Skeletal muscle tissue (tissue), 4 donors: Measurements from ENCODE around the gene GABBR2. TPM values are rescaled to one million over a fixed set of nuclear protein-coding genes. Genes with fewer than 3 reads are reported as not detected.

Source experiments
- H3K27ac ChIP-seq: one replicate; pipeline ENCODE4 v1.7.0; 2013; ENCODE audit warnings: mild to moderate bottlenecking, low read depth, low read length, inconsistent platforms
- H3K27me3 ChIP-seq, 3 donors: one replicate each; pipeline ENCODE4 v1.7.0; 2013; ENCODE audit warnings: low read length in 3 of 3; ENCODE audit not compliant: control insufficient read depth in 3 of 3, insufficient read depth in 3 of 3
- H3K36me3 ChIP-seq, 3 donors: one replicate each; pipeline ENCODE4 v1.7.0; 2013; ENCODE audit warnings: low read length in 3 of 3; ENCODE audit not compliant: control insufficient read depth in 3 of 3, insufficient read depth in 3 of 3
- H3K4me1 ChIP-seq, 3 donors: one replicate each; pipeline ENCODE4 v1.7.0; 2013; ENCODE audit warnings: low read length in 3 of 3, mild to moderate bottlenecking in 3 of 3; ENCODE audit not compliant: control insufficient read depth in 3 of 3, insufficient read depth in 3 of 3
- H3K4me3 ChIP-seq, 3 donors: one replicate each; pipeline ENCODE4 v1.7.0; 2013; ENCODE audit warnings: low read length in 3 of 3
- H3K9ac ChIP-seq, 3 donors: one replicate each; pipeline ENCODE4 v1.7.0; 2013; ENCODE audit warnings: low read length in 3 of 3, mild to moderate bottlenecking in 3 of 3, moderate library complexity in 2 of 3, low read depth in 1 of 3
- H3K9me3 ChIP-seq, 3 donors: one replicate each; pipeline ENCODE4 v1.7.0; 2013; ENCODE audit warnings: low read length in 3 of 3; ENCODE audit not compliant: control insufficient read depth in 3 of 3
- total RNA-seq: library from RNA; depleted of rRNA; stranded (reverse); fragments of >200 nt; gene quantifications from one replicate; pipeline ENCODE4 v1.2.3, GENCODE V29; 2014
- donor health status: Osteomylitis.

GABBR2 gene
- total RNA-seq, 1 donor from 2014 or later, result under 0.01 TPM

DNA sequence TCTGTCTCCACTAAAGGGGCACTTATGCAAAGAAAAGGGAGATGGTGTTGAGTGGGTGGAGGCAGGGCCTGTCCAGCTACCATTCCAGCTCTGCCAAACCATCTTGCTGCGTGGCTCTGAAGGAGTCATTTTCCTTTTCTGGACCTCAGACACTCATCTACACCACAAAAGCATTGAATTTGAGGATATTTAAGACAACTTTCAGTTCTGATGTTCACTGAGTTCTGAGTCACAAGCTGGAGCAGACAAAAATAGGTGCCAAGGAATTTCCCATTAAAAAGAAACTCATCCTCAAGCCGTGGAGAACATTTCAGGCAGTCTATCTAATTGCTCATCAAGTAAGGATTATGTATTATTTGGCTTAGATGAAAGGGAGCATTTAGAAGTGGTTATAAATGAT is 258.2 kb downstream of the GABBR2 start:
- H3K4me3 ChIP-seq, result no peak overlapping the region
- peaks cover 0 to 6% (median 5%) of the 10 kb centered on the region in 3 donors for H3K27me3 ChIP-seq
- H3K36me3 ChIP-seq, result no peaks in the 10 kb centered on the region
- H3K9me3 ChIP-seq, result no peaks in the 10 kb centered on the region
- no peaks in the 10 kb centered on the region for H3K4me1 ChIP-seq
- H3K27ac ChIP-seq, result no peak overlapping the region
- no peak overlapping the region for H3K9ac ChIP-seq

DNA sequence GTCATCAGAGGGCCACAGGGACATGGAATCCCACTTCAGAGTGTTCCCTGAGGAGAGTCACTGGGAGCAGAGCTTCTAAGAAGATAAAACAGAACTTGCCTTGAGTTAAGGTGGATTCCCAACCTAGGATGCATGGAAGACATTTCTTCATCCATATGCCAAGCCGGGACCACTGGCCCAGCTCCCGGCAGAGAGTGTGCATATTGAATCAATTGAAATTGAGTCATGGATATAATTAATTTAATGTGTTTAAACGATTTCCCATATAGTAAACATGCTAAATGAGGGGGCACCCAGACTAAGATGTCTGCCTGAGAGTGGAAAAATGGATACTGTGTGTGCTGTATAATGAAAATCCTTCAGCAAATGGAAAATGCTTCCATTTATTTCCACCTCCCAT is 258.9 kb downstream of the GABBR2 start:
- Histone ChIP-seq H3K9me3 (no peaks in the 10 kb centered on the region), H3K27me3 (peaks cover 0 to 8% (median 7%) of the 10 kb centered on the region in 3 donors), H3K27ac (no peak overlapping the region), H3K4me3 (no peak overlapping the region), H3K36me3 (no peaks in the 10 kb centered on the region), H3K9ac (no peak overlapping the region), H3K4me1 (no peaks in the 10 kb centered on the region)

DNA sequence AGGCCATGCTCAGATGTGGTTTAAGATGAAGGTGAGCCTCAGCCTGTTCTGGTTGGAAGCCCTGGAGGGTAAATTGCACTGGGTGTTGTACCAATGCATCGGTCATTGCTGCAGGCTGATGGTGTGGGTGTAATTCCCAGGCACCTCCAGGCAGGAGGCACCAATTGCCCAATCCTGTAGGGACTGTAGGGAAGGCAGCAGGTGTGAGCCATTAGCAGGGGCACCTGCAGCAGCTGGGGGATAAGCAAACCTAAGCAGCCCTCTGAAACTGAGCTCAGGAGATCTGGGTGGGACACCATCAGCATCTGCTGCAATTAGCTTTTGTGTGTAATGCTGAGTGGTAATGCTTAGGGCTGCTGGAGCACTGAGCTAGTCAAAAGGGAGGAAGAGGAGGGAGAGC is 263.2 kb downstream of the GABBR2 start:
- no peaks in the 10 kb centered on the region for H3K36me3 ChIP-seq
- no peak overlapping the region for H3K4me3 ChIP-seq
- no peak overlapping the region for H3K9ac ChIP-seq

DNA sequence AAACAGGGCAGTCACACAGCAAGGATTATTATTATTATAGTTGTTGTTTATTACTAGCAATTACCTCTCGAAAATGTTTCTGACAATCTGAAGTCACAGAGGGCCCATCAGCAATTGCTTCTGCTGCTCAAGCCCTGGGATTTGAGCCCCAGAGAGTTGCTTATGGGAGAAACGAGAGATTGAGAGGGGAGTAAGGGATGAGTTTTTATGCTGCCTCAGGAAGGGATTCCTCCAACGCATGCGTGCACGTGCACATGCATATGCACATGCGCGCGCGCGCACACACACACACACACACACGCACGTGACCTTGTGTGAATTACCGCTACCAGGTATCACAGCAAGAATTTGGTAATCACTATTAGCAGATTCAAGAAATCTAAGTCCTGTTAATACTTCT is 264.1 kb downstream of the GABBR2 start:
- Histone ChIP-seq H3K27ac (no peak overlapping the region), H3K4me1 (no peaks in the 10 kb centered on the region), H3K9ac (no peak overlapping the region), H3K36me3 (no peaks in the 10 kb centered on the region), H3K4me3 (no peak overlapping the region), H3K27me3 (peaks cover 0 to 15% (median 4%) of the 10 kb centered on the region in 3 donors), H3K9me3 (no peaks in the 10 kb centered on the region)

More for the DNA sequence above, 263.2 kb downstream of the GABBR2 start:
- H3K27me3 ChIP-seq, result peaks cover 0 to 11% (median 4%) of the 10 kb centered on the region in 3 donors
- H3K4me1 ChIP-seq, result no peaks in the 10 kb centered on the region
- H3K9me3 ChIP-seq, result no peaks in the 10 kb centered on the region
- no peak overlapping the region for H3K27ac ChIP-seq

DNA sequence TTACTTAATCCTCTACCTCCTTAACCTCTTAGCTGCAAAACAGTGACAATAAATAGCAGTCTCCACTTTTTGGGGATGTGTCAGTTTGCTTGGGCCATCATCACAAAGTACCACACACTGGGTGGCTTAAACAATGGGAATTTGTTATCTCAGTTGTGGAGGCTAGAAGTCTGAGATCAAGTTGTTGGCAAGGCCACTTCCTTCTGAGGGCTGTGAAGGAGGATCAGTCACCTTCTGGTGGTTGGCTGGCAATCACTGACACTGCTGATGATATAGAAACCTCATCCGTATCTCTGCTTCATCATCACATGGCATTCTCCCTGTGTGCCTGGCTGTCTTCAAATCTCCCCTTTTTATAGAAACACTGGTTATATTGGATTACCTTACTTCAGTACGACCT is 266.2 kb downstream of the GABBR2 start:
- H3K27ac ChIP-seq, result no peak overlapping the region
- no peaks in the 10 kb centered on the region for H3K4me1 ChIP-seq
- H3K9me3 ChIP-seq, result no peaks in the 10 kb centered on the region
- no peak overlapping the region for H3K9ac ChIP-seq
- peaks cover 0 to 21% (median 4%) of the 10 kb centered on the region in 3 donors for H3K27me3 ChIP-seq
- no peak overlapping the region for H3K4me3 ChIP-seq
- H3K36me3 ChIP-seq, result no peaks in the 10 kb centered on the region

DNA sequence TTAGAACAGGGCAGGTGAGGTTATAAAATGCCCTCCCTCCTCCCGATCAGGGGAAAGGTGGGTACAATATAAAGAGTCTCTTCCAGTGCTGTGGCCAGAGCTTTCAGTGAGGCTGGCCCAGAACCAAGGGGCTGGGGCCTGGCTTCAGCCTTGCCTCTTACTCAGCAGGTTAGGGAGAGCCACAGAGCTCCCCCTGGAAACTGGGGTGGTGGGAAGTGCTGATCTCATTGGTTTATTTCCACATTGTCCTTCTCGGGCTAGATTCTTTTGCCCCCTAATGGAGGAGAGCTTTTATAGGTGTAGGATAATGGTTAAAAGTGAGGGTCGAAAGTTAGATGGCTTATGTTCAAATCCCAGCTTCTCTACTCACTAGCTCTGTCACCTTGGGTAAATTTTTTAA is 266.6 kb downstream of the GABBR2 start:
- Histone ChIP-seq H3K4me1 (no peaks in the 10 kb centered on the region), H3K27me3 (peaks cover 0 to 21% (median 4%) of the 10 kb centered on the region in 3 donors), H3K9me3 (no peaks in the 10 kb centered on the region), H3K9ac (no peak overlapping the region), H3K27ac (no peak overlapping the region), H3K36me3 (no peaks in the 10 kb centered on the region), H3K4me3 (no peak overlapping the region)

DNA sequence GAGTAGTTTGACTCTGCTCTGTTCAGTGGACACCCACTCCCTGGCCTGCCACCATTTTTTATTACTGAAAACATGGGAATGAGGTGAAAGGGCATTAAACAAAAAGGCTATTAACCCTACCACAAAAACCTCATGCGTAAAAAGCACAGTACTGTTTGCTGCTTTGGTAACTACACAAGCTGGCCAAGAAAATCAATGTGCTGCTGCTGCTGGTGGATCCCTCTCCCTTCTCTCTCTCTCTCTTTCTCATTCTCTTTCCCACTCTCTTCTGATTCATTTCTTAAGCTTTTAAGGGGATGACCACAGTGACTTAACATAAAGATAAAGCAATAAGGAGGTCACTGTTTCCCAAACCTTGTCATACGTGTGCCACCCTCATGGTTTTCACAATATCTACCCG is 270.1 kb downstream of the GABBR2 start:
- H3K9ac ChIP-seq, result no peak overlapping the region
- no peak overlapping the region for H3K27ac ChIP-seq
- H3K4me1 ChIP-seq, result no peaks in the 10 kb centered on the region
- H3K27me3 ChIP-seq, result peaks cover 0 to 15% (median 0%) of the 10 kb centered on the region in 3 donors
- H3K4me3 ChIP-seq, result no peak overlapping the region
- no peaks in the 10 kb centered on the region for H3K36me3 ChIP-seq
- no peaks in the 10 kb centered on the region for H3K9me3 ChIP-seq

DNA sequence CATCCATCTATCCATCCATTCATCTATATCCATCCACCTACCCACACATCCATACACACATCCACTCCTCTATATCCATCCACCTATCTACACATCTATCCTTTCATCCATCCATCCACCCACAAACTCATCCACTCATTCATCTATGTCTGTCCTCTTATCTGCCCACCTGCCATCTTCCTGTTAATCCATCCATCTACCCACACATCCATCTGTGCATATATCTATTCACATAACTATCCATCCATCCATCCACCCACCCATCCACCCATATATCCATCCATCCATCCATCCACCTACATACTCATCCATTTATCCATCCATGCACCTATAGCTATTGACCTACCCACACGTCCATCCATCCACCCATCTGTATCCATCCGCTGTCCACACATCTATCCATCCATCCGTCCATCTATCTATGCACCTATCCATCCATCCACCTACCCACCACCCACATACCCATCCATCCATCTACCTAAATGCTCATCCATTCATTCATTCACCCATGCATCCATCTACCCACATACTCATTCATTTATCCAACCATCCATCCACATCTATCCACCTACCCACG is 271.2 kb downstream of the GABBR2 start:
- no peak overlapping the region for H3K27ac ChIP-seq
- H3K9me3 ChIP-seq, result no peaks in the 10 kb centered on the region
- no peaks in the 10 kb centered on the region for H3K36me3 ChIP-seq
- H3K4me3 ChIP-seq, result no peak overlapping the region
- H3K9ac ChIP-seq, result no peak overlapping the region
- H3K27me3 ChIP-seq, result peaks cover 0 to 10% (median 0%) of the 10 kb centered on the region in 3 donors
- H3K4me1 ChIP-seq, result no peaks in the 10 kb centered on the region

DNA sequence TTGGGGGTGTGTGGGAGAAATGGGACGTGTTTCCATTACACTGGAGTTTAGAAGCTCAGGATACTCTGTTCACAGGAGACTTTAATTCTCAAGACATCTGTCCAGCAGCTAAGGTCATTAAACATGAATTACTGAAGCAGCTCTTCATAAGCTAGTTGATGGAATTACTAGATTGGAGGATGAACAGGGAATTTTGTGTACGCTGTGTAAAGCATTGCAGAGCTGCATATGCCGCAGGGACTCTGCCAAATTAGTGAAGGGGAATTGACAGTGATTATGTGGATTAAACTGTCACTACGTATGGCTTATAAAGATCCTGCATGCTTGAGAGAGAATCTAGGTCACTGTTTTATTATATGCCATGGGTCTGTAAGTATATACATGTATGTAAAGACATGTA is 275.8 kb downstream of the GABBR2 start:
- Histone ChIP-seq H3K4me1 (no peaks in the 10 kb centered on the region), H3K9me3 (no peaks in the 10 kb centered on the region), H3K9ac (no peak overlapping the region), H3K27ac (no peak overlapping the region), H3K27me3 (no peaks in the 10 kb centered on the region), H3K36me3 (no peaks in the 10 kb centered on the region), H3K4me3 (no peak overlapping the region)

DNA sequence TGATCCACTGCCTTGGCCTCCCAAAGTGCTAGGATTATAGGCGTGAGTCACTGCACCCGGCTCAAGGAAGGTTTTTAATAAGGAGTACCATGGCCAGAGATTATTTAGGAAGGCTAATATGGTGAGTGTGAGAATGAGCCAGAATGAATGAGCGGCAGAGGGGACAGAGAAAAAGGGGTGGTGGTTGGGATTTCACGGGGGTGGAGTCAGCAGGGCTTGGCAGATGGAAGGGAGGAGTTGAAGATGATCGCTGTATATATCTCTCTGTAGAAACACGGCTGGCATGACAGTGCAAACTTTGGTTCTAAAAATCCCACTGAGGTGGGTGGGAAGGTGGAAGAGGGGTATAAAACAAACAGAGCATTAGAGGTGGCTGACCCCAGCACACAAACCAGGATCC is 276.6 kb downstream of the GABBR2 start:
- Histone ChIP-seq H3K9ac (no peak overlapping the region), H3K27me3 (no peaks in the 10 kb centered on the region), H3K4me1 (no peaks in the 10 kb centered on the region), H3K9me3 (no peaks in the 10 kb centered on the region), H3K27ac (no peak overlapping the region), H3K4me3 (no peak overlapping the region), H3K36me3 (no peaks in the 10 kb centered on the region)
